GM18511 (cell line): ENCODE data around the gene ROCK2.
"Not testable (repeated sequence)": the region's sequence is repeated elsewhere in the genome, so short reads cannot be mapped to it uniquely, and the experiment has no call there.

ENCODE experiments used
- ATAC-seq: cut with Tn5 transposase; IDR thresholded peaks from one replicate; pipeline ENCODE4 v1.9.1; 2021; ENCODE audit warnings: mild to moderate bottlenecking, moderate library complexity; ENCODE audit not compliant: unreplicated experiment

ROCK2 gene

DNA sequence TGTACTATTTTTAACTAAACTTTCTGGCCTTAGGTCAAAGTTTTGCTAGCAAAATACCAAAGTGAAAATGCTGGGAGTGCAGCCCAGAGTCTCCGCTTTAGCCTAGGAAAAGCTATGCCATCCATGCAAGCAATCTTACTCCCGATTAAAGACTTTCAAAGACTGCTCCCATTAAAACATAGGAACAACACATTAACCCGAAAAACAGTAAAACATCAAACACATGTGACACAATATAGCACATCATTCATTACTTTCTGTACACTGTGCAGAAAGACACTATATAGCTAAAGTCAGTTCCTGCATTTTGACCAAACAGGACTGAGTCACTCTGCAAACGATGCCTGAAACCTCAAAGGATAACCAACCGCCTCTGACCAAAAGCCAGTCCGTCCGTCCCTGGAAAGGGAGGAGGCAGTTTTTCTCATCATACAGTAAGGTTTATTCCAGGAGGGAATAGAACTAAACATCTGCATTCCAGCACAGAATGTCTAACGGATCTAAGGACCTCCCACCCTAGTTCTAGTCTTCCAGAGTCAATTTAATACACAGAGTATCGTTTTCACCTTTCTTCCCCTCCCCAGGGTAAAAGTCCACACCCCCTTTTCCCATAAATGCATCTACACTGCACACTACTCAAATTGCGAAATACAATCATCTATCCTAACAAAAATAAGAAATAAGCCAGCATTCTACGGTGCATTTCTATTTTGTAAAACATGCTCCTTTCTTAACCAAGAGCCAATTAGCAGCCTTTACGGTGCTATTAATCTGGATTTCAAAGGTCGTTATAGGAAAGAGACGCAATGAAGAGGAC is 1.7 kb downstream of the ROCK2 start:
- ATAC-seq, result no peak

- ATAC-seq, result no peak
Observed at GRCh38 chr2:11340717-11341116, 3.7 kb downstream of the ROCK2 start.

DNA sequence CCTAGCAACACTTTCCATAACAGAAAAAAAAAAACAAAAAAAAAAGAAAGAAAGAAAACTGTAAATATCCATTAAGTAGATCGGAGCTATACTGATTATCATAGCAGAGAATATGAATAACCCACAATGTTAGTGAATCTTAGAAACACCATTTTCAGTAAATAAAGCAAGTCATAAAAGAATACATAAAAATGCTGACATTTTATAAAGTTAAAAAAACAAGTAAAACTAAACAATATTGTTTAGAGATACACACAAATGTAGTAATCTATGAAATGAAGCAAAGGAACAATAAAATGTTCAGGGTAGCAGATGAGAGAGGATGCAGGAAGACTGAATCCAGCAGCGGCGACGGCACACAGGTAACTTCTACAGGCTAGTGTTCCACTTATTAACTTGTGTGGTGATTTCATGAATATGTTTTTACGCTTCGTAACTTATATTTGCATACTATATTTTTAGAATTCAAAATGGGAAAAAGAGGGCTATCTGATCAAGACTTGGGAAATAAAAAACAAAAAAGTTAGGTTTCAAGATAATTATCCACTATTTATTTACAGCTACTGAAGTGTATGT is 4.8 kb downstream of the ROCK2 start:
- no peak for ATAC-seq

GRCh38 chr2:11338580-11338979 is 5.9 kb downstream of the ROCK2 start:
- no peak for ATAC-seq

DNA sequence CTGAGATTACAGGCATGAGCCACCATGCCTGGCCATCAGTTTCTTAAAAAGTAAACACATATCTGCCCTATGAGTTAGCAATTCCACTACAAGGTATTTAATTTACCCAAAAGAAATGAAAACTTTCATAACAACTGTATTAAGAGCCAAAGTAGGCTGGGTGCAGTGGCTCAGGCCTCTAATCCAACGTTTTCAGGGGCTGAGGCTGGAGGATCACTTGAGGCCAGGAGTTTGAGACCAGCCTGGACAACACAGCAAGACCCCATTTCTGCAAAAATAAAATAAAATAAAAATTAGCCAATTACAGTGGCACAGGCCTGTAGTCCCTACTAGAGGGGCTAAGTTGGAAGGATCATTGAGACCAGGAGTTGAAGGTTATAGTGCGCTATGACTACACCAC is 6.5 kb downstream of the ROCK2 start:
- ATAC-seq, result no peak

- no peak for ATAC-seq
Observed at GRCh38 chr2:11336189-11336588, 8.2 kb downstream of the ROCK2 start.

GRCh38 chr2:11333427-11334183 is 10.8 kb downstream of the ROCK2 start:
- ATAC-seq, result no peak

- ATAC-seq, result no peak
Observed at GRCh38 chr2:11332596-11332995, 11.8 kb downstream of the ROCK2 start.

- no peak for ATAC-seq
Observed at GRCh38 chr2:11330457-11331142, 13.8 kb downstream of the ROCK2 start.

GRCh38 chr2:11329776-11330175 is 14.7 kb downstream of the ROCK2 start:
- no peak for ATAC-seq

DNA sequence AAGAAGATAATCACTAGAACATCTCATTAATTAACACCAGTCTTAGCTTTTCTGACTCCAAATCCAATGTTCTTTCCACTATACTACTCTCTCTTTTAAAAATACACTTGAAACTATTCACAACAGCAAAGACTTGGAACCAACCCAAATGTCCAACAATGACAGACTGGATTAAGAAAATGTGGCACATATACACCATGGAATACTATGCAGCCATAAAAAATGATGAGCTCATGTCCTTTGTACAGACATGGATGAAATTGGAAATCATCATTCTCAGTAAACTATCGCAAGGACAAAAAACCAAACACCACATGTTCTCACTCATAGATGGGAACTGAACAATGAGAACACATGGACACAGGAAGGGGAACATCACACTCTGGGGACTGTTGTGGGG is 15.9 kb downstream of the ROCK2 start:
- ATAC-seq, result not testable (repeated sequence)

GRCh38 chr2:11327871-11328270 is 16.6 kb downstream of the ROCK2 start:
- ATAC-seq, result no peak

GRCh38 chr2:11326677-11327211 is 17.7 kb downstream of the ROCK2 start:
- no peak for ATAC-seq

- ATAC-seq, result no peak
Observed at GRCh38 chr2:11325961-11326676, 18.3 kb downstream of the ROCK2 start.

DNA sequence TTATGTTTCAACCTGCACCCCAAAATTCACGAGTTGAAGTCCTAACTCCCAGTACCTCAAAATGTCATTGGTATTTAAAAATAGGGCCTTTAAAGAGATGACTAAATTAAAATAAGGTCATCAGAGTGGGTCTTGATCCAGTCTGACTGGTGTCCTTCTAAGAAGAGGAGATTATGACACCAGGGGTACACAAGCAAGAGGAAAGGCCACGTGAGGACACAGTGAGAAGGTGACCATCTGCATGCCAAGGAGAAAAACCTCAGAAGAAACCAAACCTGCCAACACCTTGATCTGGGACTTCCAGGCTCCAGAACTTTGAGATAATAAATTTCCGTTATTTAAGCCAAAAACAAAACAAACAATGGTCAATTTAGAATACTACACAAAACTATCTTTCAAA is 22.6 kb downstream of the ROCK2 start:
- ATAC-seq, result no peak

- no peak for ATAC-seq
Observed at GRCh38 chr2:11320698-11321492, 23.5 kb downstream of the ROCK2 start.

GRCh38 chr2:11319939-11320338 is 24.5 kb downstream of the ROCK2 start:
- no peak for ATAC-seq

DNA sequence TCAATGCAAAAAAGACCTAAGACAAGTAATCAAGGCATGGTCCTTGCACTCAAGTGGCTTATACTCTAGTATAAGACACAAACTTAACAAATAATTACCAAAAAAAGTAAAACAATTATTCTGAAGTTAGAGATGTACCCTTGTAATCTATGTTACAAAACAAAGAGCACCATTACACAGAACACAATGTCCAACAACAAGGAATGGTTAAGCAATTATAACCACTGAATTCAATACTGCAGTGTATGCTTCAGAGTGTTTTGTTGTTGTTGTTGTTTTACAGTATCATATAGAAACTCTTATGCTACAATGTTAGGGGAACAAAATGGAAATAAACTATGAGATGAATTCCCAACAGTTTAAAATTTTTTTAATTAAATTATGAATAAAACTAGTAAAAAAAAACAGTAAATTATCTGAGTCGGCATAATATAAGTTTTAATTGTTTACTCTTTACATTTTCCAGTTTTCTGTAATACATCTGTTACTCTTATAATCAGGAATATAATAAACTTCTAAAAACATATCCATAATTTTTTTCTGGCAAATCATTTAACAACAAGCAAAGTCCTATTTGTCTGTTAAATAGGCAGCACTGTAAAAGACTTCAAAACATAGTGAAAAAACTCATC is 29.2 kb downstream of the ROCK2 start:
- no peak for ATAC-seq

DNA sequence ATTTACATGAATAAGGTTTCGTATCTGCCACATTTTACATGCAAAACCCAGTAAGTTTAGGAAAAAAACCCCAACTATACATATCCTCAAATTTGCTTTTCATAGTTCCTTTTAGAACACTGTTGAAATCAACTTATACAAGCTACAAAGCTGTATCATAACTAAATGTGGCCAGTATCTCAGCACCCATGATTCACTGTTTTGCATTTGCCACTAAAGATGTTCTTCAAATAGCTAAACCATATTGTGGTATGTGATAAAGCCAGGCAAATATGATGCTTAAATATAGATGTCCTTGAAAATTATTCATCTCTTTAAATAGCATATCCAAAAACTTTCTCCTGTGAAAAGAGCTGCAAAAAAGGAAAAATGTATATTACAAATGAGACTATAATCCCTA is 29.9 kb downstream of the ROCK2 start:
- no peak for ATAC-seq
